CD14-positive monocyte (primary cell): ENCODE results near the gene PLAC1. TPM values are rescaled to one million over a fixed set of nuclear protein-coding genes. Genes with fewer than 3 reads are reported as not detected.

Experiments used
- DNase-seq, 3 donors: peaks; one replicate each; pipeline ENCODE4 v3.0.0-alpha.2; 2011 to 2022
- H2AFZ ChIP-seq: 2 replicates; pipeline ENCODE4 v1.6.0; 2012; ENCODE audit warnings: mild to moderate bottlenecking, low read depth, low read length, inconsistent platforms; ENCODE audit not compliant: insufficient read depth, poor library complexity, severe bottlenecking
- H3K27ac ChIP-seq, 2 donors: 1 replicate in 1 of 2; 2 replicates in 1 of 2; pipeline ENCODE4 v1.5.1; 2012 to 2013; ENCODE audit warnings: low read length in 2 of 2, control low read depth in 1 of 2, inconsistent platforms in 1 of 2, low read depth in 1 of 2, mild to moderate bottlenecking in 1 of 2
- H3K27me3 ChIP-seq, 2 donors: one replicate each; pipeline versions ENCODE4 v1.6.0 to v1.6.1; 2011 to 2013; ENCODE audit warnings: low read length in 2 of 2; ENCODE audit not compliant: control insufficient read depth in 2 of 2, insufficient read depth in 2 of 2
- H3K36me3 ChIP-seq, 2 donors: replicated peaks in 1 of 2; 1 replicate in 1 of 2; 2 replicates in 1 of 2; pipeline versions ENCODE4 v1.5.1 to v1.6.1; 2012 to 2013; ENCODE audit warnings: low read length in 2 of 2, control low read depth in 1 of 2, inconsistent platforms in 1 of 2, mild to moderate bottlenecking in 1 of 2; ENCODE audit not compliant: insufficient read depth in 2 of 2, control insufficient read depth in 1 of 2
- H3K4me1 ChIP-seq, 2 donors: 1 replicate in 1 of 2; 2 replicates in 1 of 2; pipeline versions ENCODE4 v1.5.1 to v1.6.1; 2012 to 2013; ENCODE audit warnings: low read length in 2 of 2, control low read depth in 1 of 2, inconsistent platforms in 1 of 2, mild to moderate bottlenecking in 1 of 2, moderate library complexity in 1 of 2; ENCODE audit not compliant: insufficient read depth in 2 of 2, control insufficient read depth in 1 of 2
- H3K4me2 ChIP-seq: replicated peaks from 2 replicates; pipeline ENCODE3; 2012; ENCODE audit warnings: low read length, moderate library complexity, mild to moderate bottlenecking; ENCODE audit not compliant: poor library complexity, severe bottlenecking; ENCODE audit errors: extremely low read depth
- H3K4me3 ChIP-seq, 3 experiments: fragments of 200-600 bp in 1 of 3; sonication (generic) in 1 of 3; replicated peaks in 1 of 3; 1 replicate in 2 of 3; 2 replicates in 1 of 3; pipeline ENCODE4 v1.5.1; 2011 to 2013; ENCODE audit warnings: low read length in 3 of 3, mild to moderate bottlenecking in 3 of 3, control low read depth in 2 of 3, low read depth in 2 of 3, inconsistent platforms in 1 of 3, moderate library complexity in 1 of 3
- H3K79me2 ChIP-seq: 2 replicates; pipeline ENCODE4 v1.6.0; 2012; ENCODE audit warnings: mild to moderate bottlenecking, control low read depth, inconsistent platforms, low read length, moderate library complexity; ENCODE audit not compliant: insufficient read depth
- H3K9ac ChIP-seq: 2 replicates; pipeline ENCODE4 v1.6.0; 2017; ENCODE audit warnings: low read length, mild to moderate bottlenecking; ENCODE audit not compliant: insufficient read depth, poor library complexity, severe bottlenecking
- H3K9me3 ChIP-seq, 2 donors: replicated peaks in 1 of 2; 1 replicate in 1 of 2; 2 replicates in 1 of 2; pipeline versions ENCODE4 v1.5.1 to v1.6.1; 2012 to 2013; ENCODE audit warnings: low read length in 2 of 2, control low read depth in 1 of 2; ENCODE audit not compliant: control insufficient read depth in 1 of 2, insufficient read depth in 1 of 2
- H4K20me1 ChIP-seq: 2 replicates; pipeline ENCODE4 v1.6.0; 2012; ENCODE audit warnings: mild to moderate bottlenecking, low read length, control low read depth, moderate library complexity; ENCODE audit not compliant: insufficient read depth
- H3K27ac Mint-ChIP-seq, 7 donors: one replicate each; pipeline ENCODE4 v1.8.0; 2020; ENCODE audit warnings: mild to moderate bottlenecking in 7 of 7, mixed read lengths in 7 of 7, moderate library complexity in 6 of 7, inconsistent platforms in 2 of 7
- H3K27me3 Mint-ChIP-seq, 3 donors: one replicate each; pipeline ENCODE4 v1.8.0; 2021 to 2022; ENCODE audit warnings: low read depth in 3 of 3, mild to moderate bottlenecking in 3 of 3, mixed read lengths in 3 of 3, moderate library complexity in 3 of 3, inconsistent platforms in 1 of 3
- H3K36me3 Mint-ChIP-seq, 2 donors: one replicate each; pipeline ENCODE4 v1.8.0; 2020; ENCODE audit warnings: mixed read lengths in 2 of 2, inconsistent platforms in 1 of 2, mild to moderate bottlenecking in 1 of 2
- H3K4me1 Mint-ChIP-seq: one replicate; pipeline ENCODE4 v1.8.0; 2020; ENCODE audit warnings: mild to moderate bottlenecking, mixed read lengths
- H3K4me3 Mint-ChIP-seq, 2 donors: one replicate each; pipeline ENCODE4 v1.8.0; 2020; ENCODE audit warnings: mild to moderate bottlenecking in 2 of 2, mixed read lengths in 2 of 2, moderate library complexity in 1 of 2
- H3K9me3 Mint-ChIP-seq, 7 donors: one replicate each; pipeline ENCODE4 v1.8.0; 2020 to 2022; ENCODE audit warnings: mixed read lengths in 7 of 7, mild to moderate bottlenecking in 6 of 7, moderate library complexity in 6 of 7, inconsistent platforms in 2 of 7
- CTCF ChIP-seq: fragments of 200-600 bp; IDR thresholded peaks from one replicate; pipeline ENCODE4 v1.8.0; 2022; ENCODE audit warnings: antibody characterized with exemption, mild to moderate bottlenecking
- WGBS: methylation state at CpG from one replicate; pipeline ENCODE4 v1.1.5; 2013; ENCODE audit warnings: missing lambda C conversion rate; ENCODE audit not compliant: insufficient coverage; 5-methylcytosine and 5-hydroxymethylcytosine counted together
- intact Hi-C, 2 donors: fragments of 100-400 bp; cut with micrococcal nuclease; formaldehyde crosslinking; loops; one replicate each; pipeline versions ENCODE4 v1.15.0 to v1.15.1; 2023
- polyA plus RNA-seq, 3 donors: library from polyadenylated mRNA; depleted of rRNA in 1 of 3; unstranded in 2 of 3; stranded (reverse) in 1 of 3; fragments of 300-500 nt in 2 of 3; fragments of >200 nt in 1 of 3; fragmentation: Illumina TruSeq in 2 of 3; gene quantifications; 1 replicate in 2 of 3; 2 replicates in 1 of 3; pipeline ENCODE4 v1.2.3, GENCODE V29; 2012 to 2021

The PLAC1 gene
- polyA plus RNA-seq, 3 donors = not detected

DNA sequence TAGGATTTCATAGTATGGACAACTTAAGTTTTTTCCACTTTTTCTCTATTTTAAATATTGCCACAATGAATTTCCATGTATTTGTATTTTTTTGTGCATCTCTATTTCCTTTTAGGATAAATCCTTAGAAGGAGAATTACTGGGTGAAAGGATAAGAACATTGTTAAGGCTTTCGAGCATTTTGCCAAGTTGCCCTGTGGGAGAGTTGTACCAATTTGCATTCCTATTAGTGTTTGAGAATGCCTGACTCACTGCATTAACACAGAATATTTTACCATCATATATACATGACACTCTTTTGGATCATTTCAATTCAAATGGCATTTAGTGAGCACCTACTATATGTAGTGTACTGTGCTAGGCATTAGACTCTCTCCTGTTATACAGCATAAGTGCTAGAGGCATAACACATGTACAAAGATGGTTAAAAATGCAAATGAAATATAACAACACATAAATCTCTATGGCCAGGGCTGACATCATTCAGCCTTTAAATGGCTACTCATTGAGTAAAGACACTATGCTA lies 57.0 kb downstream of the PLAC1 start:
- Mint-ChIP-seq H3K9me3 (peaks cover 3 to 9% (median 5%) of the 10 kb centered on the region in 7 donors), H3K4me3 (no peak overlapping the region), H3K27ac (no peak overlapping the region), H3K36me3 (no peaks in the 10 kb centered on the region), H3K4me1 (peaks cover 29% of the 10 kb centered on the region), H3K27me3 (peaks cover 0 to 4% (median 0%) of the 10 kb centered on the region in 3 donors)
- H3K9me3 ChIP-seq = no peaks in the 10 kb centered on the region
- no peaks in the 10 kb centered on the region for H4K20me1 ChIP-seq
- no CpG with 5 or more reads among the region's 1 CpG for WGBS
- H2AFZ ChIP-seq = no peak overlapping the region
- peaks cover 13 to 16% of the 10 kb centered on the region in 2 donors for H3K4me1 ChIP-seq
- H3K9ac ChIP-seq = no peak overlapping the region
- no peaks in the 10 kb centered on the region for H3K36me3 ChIP-seq
- H3K4me3 ChIP-seq = no peak overlapping the region
- no peak overlapping the region for H3K27ac ChIP-seq
- DNase-seq = no peak
- H3K4me2 ChIP-seq = no peak overlapping the region
- H3K27me3 ChIP-seq = no peaks in the 10 kb centered on the region
- TF ChIP-seq CTCF = no peak
- intact Hi-C loops = no loop called here
- H3K79me2 ChIP-seq = no peaks in the 10 kb centered on the region

- no CpG with 5 or more reads among the region's 2 CpGs for WGBS
Observed at GRCh38 chrX:134600714-134601113, 57.6 kb downstream of the PLAC1 start.

More at GRCh38 chrX:134600714-134601113, 57.6 kb downstream of the PLAC1 start:
- no peak for TF ChIP-seq CTCF
- no peak overlapping the region for H3K4me2 ChIP-seq
- intact Hi-C loops = no loop called here
- H4K20me1 ChIP-seq = no peaks in the 10 kb centered on the region
- Mint-ChIP-seq H3K27ac (no peak overlapping the region), H3K36me3 (no peaks in the 10 kb centered on the region), H3K4me1 (peaks cover 28% of the 10 kb centered on the region), H3K4me3 (no peak overlapping the region), H3K9me3 (peaks cover 3 to 8% (median 5%) of the 10 kb centered on the region in 7 donors), H3K27me3 (peaks cover 0 to 4% (median 0%) of the 10 kb centered on the region in 3 donors)
- H3K4me3 ChIP-seq = no peak overlapping the region
- H3K36me3 ChIP-seq = no peaks in the 10 kb centered on the region
- peaks cover 13 to 16% of the 10 kb centered on the region in 2 donors for H3K4me1 ChIP-seq
- DNase-seq = peak in 2 of 3 donors; percentile 5 to 9
- no peak overlapping the region for H2AFZ ChIP-seq
- H3K9ac ChIP-seq = no peak overlapping the region
- H3K27me3 ChIP-seq = no peaks in the 10 kb centered on the region
- no peaks in the 10 kb centered on the region for H3K9me3 ChIP-seq
- no peak overlapping the region for H3K27ac ChIP-seq
- H3K79me2 ChIP-seq = no peaks in the 10 kb centered on the region
